D721Med (cell line): ENCODE measurements around the gene TRABD2A.

Experiments
- DNase-seq: peaks from one replicate; pipeline ENCODE4 v3.0.0; 2011; ENCODE audit warnings: low spot score; ENCODE audit not compliant: insufficient read length
- FAIRE-seq: peaks from 2 replicates; lab custom pipeline; 2011; peaks lifted over from hg19 to GRCh38; lab: Jason Lieb, UNC
- CTCF ChIP-seq: IDR thresholded peaks from 2 replicates; pipeline ENCODE4 v1.5.1; 2012; ENCODE audit warnings: mild to moderate bottlenecking, control low read depth; ENCODE audit not compliant: insufficient read depth; ENCODE audit errors: missing control alignments

Gene TRABD2A

GRCh38 chr2:84901593-84902120 lies 20.8 kb upstream of the TRABD2A start:
- FAIRE-seq (no peak), DNase-seq (no peak)
- no peak for TF ChIP-seq CTCF

GRCh38 chr2:84900971-84901370 lies 20.1 kb upstream of the TRABD2A start:
- DNase-seq (no peak), FAIRE-seq (no peak)
- no peak for TF ChIP-seq CTCF

DNA sequence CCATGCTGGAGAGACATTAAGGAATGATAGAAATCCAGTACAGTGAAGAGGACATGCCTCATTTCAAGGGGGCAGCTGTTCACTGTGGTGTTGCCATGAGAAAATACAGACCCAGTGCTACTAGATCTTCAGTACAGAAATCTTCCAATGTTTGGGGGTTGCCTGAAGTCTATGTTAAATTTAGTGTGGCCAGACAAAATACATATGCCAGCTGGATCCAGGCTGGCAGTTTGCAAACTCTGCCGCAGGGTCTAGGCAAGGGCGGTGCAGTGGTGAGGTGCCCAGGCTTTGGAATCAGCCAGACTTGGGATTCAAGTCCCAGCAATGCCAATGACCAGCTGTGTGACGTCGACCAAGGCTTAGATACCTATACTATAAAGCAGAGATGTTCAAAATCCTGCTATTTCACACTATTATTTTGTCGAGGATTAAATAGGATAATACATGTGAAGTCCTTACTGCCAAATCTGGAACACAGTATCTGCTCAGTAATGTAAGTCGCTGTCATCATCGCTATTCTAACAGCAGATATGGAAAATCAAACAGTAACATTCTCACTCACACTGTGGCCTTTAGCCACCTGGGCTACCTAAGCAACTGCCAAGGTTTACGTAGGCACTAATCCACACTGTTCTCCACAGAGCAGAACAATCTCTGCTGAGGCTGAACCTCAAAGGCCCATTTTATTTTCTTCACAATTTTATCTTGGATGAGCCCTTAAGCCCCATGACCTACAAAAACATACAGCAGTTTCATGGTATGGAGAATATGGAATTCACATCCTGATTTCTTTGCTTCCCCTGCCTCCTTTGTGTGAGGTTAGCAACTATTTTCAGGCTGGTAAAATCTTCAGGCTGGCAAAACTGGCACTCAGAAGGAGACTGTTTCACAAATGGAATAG lies 18.7 kb upstream of the TRABD2A start:
- no peak for FAIRE-seq
- DNase-seq: no peak
- TF ChIP-seq CTCF: no peak

DNA sequence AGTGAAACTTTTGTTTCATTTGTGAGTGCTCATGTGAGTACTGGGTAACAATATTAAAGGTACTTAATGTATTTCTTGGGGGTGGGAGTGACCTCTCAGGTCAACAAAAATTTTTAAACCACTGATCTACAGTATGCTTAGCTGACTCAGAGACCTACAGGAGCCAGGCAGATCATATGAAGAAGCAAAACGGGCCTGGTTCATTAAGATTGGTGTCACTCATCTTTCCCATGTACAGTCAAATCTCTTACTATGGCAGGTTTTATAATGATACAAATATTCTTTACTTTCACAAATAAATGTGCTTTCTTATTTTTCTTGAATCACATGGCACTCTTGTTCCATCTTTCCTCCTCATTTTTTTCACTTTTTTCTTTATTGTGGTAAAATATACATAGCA lies 16.9 kb upstream of the TRABD2A start:
- DNase-seq: no peak
- TF ChIP-seq CTCF: no peak
- no peak for FAIRE-seq

DNA sequence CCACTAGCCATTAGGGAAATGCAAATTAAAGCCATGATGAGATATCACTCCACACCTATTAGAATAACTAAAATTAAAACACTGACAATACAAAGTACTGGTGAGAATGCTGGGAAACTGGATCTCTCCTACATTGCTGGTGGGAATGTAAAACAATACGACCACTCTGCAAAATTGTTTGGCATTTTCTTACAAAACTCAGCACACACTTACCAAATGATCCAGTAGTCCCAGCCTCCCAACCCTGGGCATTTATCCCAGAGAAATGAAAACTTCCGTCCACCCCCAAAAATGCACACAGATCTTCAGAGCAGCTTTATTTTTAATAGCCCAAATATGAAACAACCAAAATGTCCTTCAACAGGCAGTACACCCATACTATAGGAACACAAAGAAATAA lies 15.7 kb upstream of the TRABD2A start:
- no peak for DNase-seq
- no peak for TF ChIP-seq CTCF
- no peak for FAIRE-seq

GRCh38 chr2:84894758-84895520 lies 14.1 kb upstream of the TRABD2A start:
- TF ChIP-seq CTCF: no peak
- FAIRE-seq (no peak), DNase-seq (no peak)
